Measurements from ENCODE around the gene IGF1.

The IGF1 gene

DNA sequence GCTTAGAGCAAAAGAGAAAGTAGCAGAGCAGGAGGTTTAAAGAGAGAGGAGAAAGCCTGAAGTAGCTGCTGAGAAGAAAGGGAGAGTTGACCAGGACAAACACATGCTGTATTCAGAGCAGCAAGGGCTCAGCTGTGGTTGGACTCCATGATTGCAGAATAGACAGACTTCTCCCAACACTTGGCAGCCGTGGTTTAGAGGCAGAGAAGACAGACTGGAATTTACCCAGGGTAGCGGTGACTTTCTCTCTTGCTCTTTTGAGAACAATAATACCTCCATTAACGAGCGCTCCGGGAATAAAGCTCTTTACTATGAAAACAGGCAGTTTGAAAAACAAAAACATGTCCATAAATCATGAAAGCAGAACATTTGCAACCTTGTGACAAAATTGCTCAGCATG lies 21.4 kb upstream of the IGF1 start:
- no peak for DNase-seq (ENCODE audit: low read depth)
- TF ChIP-seq, protein P1, sequence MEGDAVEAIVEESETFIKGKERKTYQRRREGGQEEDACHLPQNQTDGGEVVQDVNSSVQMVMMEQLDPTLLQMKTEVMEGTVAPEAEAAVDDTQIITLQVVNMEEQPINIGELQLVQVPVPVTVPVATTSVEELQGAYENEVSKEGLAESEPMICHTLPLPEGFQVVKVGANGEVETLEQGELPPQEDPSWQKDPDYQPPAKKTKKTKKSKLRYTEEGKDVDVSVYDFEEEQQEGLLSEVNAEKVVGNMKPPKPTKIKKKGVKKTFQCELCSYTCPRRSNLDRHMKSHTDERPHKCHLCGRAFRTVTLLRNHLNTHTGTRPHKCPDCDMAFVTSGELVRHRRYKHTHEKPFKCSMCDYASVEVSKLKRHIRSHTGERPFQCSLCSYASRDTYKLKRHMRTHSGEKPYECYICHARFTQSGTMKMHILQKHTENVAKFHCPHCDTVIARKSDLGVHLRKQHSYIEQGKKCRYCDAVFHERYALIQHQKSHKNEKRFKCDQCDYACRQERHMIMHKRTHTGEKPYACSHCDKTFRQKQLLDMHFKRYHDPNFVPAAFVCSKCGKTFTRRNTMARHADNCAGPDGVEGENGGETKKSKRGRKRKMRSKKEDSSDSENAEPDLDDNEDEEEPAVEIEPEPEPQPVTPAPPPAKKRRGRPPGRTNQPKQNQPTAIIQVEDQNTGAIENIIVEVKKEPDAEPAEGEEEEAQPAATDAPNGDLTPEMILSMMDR (IDR thresholded peaks at IDR 0.05; ENCODE audit: insufficient read depth, low read depth, low read length, missing control alignments): no peak
- no peak overlapping the region for H3K4me3 ChIP-seq (ENCODE audit: low read length)

DNA sequence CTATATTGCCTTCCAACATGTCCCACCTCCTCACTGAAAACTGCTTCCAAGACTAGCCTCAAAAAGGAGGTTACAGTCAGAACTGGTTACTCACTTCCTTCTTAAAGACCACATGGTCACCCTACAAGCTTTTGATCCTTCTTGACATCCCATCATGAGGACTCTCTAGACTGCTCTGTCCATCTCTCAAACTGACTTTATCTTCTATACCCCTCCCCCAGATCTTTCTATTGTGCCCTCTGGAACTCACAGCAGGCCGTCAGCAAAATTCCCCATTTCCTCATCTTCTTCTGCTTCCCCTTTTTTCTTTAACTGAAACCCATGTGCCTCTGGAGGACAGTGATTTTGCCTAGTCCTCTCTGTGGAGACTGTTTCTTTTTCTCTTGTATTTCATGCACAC lies 18.1 kb upstream of the IGF1 start:
- DNase-seq (ENCODE audit: low read depth): no peak
- H3K4me3 ChIP-seq (ENCODE audit: low read length): no peak overlapping the region
- TF ChIP-seq, protein P1 (IDR thresholded peaks at IDR 0.05; ENCODE audit: insufficient read depth, low read depth, low read length, missing control alignments): no peak

DNA sequence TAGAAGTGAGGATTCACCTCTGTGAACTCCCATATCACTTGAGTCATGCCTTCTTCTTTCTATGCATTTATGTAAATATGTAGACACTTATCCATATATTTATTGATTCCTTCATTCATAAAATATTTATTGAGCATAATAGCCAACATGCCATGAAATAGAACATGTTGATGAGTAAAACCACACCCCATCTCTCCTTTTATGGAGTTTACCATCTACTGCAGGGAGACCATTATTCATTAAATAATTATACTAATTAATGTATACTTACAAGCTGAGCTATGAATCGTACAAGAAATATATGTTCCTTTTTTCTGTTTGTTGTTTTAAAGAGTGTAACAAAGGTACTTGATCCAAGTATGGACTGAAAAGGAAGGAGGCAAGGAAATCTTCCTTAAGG lies 17.4 kb upstream of the IGF1 start:
- TF ChIP-seq, protein P1 (IDR thresholded peaks at IDR 0.05; ENCODE audit: insufficient read depth, low read depth, low read length, missing control alignments): no peak
- H3K4me3 ChIP-seq (ENCODE audit: low read length): no peak overlapping the region
- DNase-seq (ENCODE audit: low read depth): no peak

DNA sequence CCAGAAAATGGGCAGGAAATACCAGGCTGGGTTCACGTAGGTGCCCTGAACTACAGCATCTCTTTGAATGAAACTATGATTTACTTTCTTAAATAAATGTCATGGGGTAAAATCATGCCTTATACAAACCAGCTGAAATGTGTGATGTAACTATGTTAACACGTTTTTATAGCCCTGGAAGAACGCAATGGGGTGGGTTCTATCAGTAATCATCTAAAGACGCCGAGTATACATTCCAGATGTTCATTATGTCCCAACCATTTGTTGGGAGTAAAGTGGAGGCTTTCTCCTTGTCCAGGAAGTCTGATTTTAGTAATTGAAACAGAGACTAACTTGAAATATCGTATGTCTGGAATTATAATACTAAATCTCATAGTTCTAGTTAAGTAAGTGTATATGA lies 16.2 kb upstream of the IGF1 start:
- TF ChIP-seq, protein P1 (IDR thresholded peaks at IDR 0.05; ENCODE audit: insufficient read depth, low read depth, low read length, missing control alignments): no peak
- DNase-seq (ENCODE audit: low read depth): no peak
- no peak overlapping the region for H3K4me3 ChIP-seq (ENCODE audit: low read length)

DNA sequence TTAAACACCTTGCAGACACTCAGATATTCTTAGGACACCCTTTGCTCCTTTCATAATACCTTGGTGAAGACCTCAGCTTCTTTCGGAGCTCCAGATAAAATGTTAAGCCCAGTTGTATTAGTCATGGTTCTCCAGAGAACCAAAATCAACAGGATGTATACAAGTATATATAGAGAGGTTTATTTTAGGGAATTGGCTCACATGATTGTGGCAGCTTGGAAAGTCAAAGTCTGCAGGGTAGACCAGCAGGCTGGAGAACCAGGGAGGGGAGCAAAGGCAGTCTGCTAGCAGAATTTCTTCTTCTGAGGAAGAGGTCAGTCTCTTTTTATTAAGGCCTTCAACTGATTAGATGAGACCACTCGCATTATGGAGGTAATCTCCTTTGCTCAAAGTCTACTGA lies 6.9 kb upstream of the IGF1 start:
- TF ChIP-seq, protein P1 (IDR thresholded peaks at IDR 0.05; ENCODE audit: insufficient read depth, low read depth, low read length, missing control alignments): no peak
- H3K4me3 ChIP-seq (ENCODE audit: low read length): no peak overlapping the region
- no peak for DNase-seq (ENCODE audit: low read depth)

DNA sequence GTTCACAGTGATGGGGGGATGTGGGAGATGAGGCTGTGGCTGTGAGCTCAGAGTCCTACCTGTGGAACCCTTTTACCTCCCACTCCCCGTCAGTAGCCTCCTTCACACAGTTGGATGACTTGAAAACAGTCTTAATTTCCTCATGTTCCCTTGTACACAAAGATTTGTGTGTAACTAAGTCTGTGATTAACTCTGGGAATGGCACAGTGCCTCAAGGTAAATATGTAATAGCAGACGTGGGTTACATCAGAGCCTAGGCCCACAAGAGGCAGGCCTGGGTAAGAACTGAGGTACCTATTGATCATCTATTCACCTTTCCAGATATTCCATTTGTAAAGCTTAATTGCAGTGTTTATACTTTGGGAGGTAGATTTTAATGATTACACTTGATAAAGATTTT lies 5.8 kb upstream of the IGF1 start:
- DNase-seq (ENCODE audit: low read depth): no peak
- TF ChIP-seq, protein P1 (IDR thresholded peaks at IDR 0.05; ENCODE audit: insufficient read depth, low read depth, low read length, missing control alignments): no peak
- no peak overlapping the region for H3K4me3 ChIP-seq (ENCODE audit: low read length)

DNA sequence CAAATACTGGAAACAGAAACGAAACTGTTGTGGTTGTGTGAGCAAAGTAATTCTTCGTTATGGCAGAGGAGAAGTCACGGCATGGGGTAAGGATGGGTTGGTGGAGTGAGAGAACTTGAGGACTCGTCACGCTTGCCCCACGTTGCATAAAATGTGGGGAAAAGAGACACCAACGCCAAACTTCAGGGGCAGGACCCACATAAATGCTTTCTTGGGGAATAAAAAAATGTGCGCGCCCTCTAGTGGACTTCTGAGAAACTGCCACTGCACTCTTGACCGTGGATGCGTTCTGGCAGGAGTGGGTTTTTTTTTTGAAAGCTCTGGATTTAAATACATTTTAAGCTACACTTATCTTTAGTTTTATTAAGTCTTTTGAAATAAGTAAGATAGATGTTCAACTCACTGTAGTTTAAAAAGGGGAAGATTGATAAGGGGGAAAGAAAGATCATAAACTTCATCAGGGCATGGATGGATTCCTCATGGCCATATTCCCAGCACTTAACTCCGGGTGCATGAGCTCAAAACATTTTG lies 4.1 kb upstream of the IGF1 start:
- TF ChIP-seq, protein P1 (IDR thresholded peaks at IDR 0.05; ENCODE audit: insufficient read depth, low read depth, low read length, missing control alignments): peak; percentile 91
- H3K4me3 ChIP-seq (ENCODE audit: low read length): peak overlapping the region; percentile 23
- peak; percentile 52 for DNase-seq (ENCODE audit: low read depth)

All from epithelial cell of esophagus (primary cell).